ENCODE results near the gene IGFBP5.

- TF ChIP-seq, protein P1, sequence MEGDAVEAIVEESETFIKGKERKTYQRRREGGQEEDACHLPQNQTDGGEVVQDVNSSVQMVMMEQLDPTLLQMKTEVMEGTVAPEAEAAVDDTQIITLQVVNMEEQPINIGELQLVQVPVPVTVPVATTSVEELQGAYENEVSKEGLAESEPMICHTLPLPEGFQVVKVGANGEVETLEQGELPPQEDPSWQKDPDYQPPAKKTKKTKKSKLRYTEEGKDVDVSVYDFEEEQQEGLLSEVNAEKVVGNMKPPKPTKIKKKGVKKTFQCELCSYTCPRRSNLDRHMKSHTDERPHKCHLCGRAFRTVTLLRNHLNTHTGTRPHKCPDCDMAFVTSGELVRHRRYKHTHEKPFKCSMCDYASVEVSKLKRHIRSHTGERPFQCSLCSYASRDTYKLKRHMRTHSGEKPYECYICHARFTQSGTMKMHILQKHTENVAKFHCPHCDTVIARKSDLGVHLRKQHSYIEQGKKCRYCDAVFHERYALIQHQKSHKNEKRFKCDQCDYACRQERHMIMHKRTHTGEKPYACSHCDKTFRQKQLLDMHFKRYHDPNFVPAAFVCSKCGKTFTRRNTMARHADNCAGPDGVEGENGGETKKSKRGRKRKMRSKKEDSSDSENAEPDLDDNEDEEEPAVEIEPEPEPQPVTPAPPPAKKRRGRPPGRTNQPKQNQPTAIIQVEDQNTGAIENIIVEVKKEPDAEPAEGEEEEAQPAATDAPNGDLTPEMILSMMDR (IDR thresholded peaks at IDR 0.05; ENCODE audit: poor library complexity) = no peak
- TF ChIP-seq EZH2phosphoT487 (IDR thresholded peaks at IDR 0.05; ENCODE audit: low read depth, severe bottlenecking, unreplicated experiment) (no peak), EZH2 (IDR thresholded peaks at IDR 0.05; ENCODE audit: borderline replicate concordance) (no peak)
Observed at GRCh38 chr2:216689397-216689796, 6.0 kb downstream of the IGFBP5 start.
